Measurements from ENCODE around the gene IFNGR1.
"Not testable (repeated sequence)": the region's sequence is repeated elsewhere in the genome, so short reads cannot be mapped to it uniquely, and the experiment has no call there.

The IFNGR1 gene

DNA sequence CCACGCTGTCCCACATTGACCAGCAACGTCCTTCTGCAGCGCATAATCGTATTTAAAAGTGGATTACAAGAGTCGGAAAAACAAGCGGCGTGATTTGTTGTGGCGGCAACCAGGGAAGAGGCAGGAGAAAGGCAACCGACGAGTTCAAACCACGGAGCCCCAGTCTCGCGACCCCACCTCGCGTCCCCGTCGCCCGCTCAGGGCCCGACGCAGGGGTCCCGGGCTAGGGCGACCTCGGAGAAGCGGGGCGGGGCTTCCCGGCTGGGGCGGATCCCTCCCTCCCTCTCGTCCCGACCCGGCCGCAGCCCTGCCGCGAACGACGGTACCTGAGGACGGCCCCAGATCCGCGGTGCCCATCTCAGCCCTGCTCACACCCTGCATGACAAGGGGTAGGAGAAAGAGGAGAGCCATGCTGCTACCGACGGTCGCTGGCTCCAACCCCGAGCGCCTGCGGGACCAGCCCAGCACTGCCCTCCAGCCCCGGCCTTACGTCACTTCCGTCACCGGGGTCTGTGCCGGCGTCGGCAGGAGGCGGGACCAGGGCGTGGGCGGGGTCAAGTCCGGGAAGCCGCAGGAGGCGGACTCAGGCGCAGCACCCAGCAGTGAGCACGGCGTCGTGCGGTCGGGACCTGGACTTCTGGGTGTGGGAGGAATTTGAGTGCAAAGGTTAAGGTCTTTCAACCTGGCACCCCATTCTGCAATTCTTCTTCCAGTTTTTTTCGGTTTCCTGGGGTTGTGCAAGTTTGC is at the start of gene IFNGR1:
Gene IFNGR1 (minus strand): TSS at position 469 of the 747 bp plus-strand sequence. CDS start 58 bp downstream, at position 411.
- peak; percentile 98 for DNase-seq

DNA sequence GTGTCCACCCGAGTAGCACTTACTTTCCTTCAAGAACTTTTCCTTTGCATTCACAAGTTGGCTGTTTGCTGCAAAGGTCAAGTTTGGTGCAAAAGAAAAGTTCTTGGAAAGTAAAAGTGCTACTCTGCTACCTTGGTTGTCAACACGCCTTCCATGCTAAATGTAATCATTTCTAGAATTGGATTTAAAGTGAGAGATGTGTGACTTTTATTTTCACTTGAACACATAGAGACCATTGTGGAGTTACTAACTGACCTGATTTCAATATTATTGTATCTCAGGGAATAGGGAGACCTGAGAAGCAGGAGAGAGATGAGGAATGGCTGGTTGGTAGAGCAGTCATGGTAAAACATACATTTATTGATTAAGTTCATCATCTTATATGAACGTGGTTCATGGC is 49.7 kb upstream of the IFNGR1 start:
- no peak for DNase-seq

DNA sequence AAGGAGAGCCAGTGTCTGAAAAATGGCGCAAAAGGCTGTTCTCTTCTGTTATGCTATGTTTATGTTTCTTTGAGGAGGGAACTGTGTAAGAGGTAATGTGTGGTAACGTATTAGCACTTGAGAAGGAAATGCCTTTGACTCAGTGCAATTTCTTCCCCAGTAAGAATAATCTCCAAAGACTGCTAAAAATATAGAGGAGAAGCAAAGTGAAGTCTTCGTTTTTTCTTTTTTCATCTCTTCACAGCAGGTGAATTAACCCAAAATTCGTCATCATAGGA is 47.1 kb upstream of the IFNGR1 start:
- DNase-seq, result no peak

DNA sequence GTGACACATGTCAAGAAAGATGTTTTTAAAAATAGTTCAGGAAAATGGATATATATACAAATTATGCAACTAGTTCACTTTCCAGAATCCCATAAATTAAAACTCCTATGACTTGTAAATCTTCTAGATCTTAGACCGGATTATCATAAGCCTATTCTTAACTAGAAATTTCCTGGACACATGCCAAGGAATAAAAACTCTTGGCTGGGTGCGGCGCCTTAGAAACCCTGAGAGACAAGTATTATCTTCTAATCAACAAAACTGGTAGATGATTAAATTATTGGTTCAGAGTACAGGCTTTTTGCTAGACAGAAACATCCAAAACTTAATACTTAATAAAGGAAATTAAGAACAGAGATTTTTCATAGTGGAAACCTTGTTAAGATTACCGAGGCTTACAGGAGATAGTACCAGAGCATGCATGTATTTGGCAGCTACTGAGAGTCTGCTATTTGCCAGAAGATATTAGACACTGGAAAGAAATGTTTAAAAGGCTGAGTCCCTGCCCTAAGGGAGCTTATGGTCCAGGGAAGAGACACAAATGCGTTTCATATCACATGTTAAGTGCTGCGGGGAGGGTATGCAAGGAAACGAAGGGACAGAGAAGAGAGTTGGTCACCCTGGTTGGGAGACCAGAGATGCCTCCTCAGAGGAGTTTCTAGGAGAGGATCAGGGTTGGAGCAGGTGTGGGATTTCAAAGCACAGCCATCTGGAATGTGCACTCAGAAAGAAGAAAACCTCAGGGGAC is 46.5 kb upstream of the IFNGR1 start:
- DNase-seq, result no peak

DNA sequence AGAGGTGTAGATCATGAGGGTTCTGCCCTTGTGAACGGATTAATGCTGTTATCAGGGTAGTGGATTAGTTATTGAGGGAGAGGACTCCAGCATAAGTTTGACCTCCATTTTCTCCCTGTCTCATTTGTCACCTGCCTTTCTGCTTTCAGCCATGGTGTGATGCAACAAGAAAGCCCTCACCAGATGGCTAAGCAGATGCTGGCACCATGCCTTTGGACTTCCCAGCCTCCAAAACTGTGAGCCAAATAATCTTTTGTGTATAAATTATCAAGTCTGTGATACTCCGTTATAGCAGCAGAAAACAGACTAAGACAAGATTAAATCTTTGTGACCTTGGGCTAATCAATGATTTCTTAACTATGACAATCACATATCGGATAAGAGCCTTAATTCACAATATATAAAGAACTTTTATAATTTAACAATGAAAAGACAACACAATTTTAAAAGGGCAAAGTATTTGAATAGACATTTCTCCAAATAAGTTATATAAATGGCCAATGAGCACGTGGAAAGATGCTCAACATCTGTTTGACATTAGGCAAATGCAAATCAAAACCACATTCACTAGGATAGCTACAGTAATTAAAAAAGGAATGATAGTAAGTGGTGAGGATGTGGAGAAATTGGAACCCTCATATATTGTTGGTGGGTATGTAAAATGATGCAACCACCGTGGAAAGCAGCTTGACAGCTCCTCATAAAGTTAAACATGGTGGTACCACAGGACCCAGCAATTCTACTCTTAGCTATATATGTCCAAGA is 45.3 kb upstream of the IFNGR1 start:
- no peak for DNase-seq

DNA sequence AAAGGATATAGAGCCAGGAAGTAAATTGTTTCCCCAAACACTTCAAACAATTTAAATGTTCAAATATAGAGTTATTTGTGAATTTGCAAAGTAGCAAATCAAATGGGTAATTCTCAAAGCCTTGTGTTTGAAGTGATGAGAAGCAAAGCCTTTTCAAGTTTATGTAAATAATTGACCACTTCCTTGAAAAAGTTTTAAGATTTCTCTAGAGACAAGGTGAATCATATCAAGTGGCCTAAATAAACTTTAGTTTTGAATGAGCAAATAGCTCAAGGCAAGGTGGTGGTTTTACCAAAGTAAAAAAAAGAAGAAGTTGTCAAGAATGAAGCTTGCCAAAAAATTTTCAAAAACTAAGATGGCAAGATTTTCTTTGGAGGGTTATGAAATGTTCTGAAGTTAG is 42.6 kb upstream of the IFNGR1 start:
- no peak for DNase-seq

DNA sequence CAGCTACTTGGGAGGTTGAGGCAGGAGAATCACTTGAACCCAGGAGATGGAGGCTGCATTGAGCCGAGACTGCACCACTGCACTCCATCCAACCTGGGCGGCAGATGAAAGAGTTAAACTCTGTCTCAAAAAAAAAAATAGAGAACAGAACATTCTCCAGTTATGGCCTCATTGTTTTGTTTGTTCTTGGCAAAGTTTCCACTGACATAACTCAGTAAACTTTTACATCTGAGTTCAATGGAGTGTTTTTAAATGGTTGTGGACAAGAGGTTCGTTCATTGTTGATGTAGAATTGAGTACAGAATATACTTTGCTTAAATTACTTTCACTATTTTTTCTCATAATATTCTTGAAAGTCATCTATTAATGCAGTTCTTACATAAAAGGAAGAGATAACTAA is 42.2 kb upstream of the IFNGR1 start:
- no peak for DNase-seq

DNA sequence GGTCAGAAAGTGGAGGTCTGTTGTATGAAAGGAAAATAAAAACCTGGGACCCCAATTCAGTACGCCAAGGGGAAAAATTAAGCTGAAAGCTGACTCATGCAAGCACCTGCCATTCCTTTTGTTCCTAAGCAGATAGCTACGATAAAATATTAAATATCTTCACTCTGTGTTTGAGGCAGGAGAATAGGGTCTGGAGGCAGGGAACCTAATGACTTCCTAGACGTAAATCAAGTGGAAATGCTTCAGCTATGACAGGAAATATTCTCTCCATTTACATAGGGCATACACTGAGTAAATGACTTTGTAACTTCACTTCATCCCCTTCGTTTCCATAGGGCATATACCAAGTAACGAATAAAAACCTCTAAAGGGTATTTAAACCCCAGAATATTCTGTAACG is 41.0 kb upstream of the IFNGR1 start:
- DNase-seq, result no peak

DNA sequence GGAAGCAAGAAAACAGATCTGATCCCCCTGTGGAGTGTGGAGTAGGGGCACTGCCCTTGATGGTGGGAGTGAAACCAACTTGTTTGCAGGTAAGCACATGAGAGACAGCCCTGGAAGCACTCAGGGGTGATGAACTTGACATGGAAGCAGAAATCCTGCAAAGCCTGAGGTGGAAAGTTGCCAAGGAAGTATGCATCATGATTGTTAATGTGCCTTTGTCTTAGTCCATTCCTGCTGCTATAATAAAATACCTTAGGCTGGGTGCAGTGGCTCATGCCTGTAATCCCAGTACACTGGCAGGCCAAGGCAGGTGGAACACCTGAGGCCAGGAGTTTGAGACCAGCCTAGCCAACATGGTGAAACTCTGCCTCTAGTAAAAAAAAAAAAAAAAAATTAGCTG is 40.2 kb upstream of the IFNGR1 start:
- DNase-seq, result no peak

DNA sequence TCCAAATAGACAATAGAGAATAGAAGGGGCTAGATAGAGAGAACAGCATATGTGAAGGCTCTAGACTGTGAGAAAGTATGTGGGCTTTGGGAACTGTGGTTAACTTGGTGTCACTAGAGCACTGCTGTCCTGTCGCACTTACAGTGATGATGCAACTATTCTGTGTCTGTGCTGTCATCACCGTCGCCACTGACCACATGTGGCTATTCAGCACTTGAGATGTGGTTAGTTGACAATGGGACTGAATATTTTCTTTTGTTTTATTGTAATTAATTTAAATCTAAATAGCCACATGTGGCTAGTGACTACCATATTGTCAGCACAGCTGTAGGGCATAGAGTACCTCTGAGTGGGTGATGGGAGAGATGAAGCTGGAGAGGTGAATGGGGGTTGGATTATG is 39.0 kb upstream of the IFNGR1 start:
- DNase-seq, result no peak

DNA sequence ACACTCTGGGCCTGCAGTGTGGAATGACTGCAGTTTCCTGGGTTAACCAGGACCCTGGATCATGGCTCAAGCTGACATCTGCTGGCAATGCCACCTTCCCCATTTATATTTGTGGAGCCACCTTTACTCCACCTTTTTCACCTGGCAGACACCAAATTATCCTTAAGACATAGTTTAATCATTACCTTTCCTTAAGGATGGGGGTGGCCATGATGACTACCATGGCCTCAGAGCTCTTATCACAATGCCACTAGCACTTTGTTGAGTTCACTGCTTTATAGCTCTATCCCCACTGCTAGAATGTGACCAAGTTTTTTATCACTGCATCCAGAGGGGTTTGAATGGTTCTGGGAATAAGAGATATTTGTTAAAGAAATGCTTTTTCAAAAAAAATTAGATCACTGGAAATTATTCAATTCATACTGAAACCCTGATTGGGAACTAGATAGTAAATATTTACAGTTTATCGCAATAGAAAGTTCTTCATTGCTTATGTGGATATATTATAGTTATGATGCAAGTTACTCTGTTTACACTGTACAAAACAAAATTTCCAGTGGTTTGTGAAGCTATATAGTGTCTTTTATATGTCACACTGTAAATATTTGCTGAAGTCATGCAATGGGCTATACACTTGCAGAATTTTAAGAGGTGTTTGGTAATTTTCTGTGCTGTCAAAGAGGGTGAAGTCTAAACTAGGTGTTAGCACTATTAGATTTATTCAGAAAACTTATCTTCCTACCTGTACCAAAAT is 37.3 kb upstream of the IFNGR1 start:
- no peak for DNase-seq

DNA sequence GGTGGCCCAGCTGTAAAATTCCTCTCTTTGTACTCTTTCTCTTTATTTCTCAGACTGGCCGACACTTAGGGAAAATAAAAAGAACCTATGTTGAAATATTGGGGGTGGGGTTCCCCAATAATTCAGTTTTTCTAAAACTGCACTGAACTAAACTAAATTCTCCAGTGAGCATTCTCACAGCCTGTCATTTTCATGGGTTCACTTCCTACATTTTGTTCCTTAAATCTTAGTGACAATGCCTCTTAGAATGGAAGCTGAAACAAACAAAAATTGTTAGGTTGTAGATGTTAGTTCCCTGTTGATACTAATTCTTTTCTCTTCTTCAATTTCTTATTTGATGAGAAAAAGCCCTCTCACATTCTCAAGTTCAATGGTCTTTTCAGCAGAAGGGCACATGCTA is 35.8 kb upstream of the IFNGR1 start:
- DNase-seq, result no peak

DNA sequence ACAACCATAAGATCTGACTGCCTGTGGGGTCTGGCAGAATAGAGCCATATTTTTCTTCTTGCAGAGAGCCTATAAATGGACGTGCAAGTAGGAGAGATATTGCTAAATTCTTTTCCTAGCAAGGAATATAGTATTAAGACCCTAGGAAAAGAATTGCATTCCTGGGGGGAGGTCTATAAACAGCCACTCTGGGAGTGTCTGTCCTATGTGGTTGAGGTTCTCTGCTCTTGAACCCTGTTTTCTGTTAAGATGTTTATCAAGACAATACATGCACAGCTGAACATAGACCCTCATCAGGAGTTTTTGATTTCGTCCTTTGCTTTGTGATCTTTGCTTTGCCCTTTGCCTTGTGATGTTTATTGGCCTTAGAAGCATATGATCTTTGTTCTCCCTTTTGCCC is 35.2 kb upstream of the IFNGR1 start:
- not testable (repeated sequence) for DNase-seq

DNA sequence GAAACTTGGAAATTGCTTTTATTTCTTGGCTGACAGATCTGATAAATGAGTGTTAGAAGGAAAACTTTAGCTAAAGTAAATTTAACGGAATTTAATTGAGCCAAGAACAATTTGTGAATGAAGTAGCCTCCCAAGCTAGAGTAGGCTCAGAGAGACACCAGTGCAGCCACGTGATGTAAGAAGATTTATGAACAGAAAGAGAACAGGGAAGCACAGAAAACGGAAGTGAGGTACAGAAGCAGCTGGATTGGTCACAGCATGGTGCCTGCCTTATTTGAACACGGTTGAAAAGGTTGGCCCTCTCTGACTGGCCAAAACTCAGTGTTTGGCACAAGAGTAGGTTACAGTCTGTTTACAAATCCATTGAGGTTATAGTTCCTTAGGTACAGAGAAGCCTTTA is 29.5 kb upstream of the IFNGR1 start:
- DNase-seq, result no peak

DNA sequence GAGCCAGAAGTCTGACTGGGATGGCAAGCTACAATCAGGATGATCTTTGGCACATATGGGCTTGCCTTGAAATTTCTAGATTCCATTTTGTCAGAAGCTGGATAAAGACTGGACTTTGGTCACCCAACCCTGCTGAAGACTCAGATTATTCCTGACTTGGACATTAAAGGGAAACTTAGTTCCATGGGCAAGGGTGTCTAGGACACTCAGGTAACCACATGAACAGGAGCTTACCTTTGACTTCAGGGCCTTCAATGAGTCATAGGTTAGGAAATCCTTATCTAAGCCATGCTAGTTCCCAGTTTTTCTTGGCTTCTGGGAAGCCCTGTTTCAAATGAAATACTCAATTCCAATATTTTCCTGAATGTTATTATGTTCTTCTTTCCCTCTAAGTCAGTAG is 28.5 kb upstream of the IFNGR1 start:
- DNase-seq, result no peak

DNA sequence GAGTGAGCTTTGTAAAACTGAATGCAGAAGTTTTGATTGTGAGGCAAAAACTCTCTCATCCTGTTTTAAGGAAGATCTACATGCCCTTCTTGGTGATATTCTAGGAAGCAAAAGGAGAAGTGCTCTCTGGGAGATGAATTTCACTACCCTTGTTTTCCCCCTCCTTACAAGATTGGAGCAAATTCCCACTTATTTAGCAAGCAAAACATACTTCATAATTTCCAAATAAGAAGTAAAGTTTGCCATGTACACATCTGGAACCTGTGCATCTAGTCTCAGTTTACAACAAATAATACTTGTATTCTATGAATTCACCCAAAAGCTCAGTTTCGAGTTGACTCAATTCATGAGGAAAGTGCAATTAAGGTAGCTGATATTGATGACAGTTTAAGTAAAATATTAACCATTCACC is 27.6 kb upstream of the IFNGR1 start:
- no peak for DNase-seq

DNA sequence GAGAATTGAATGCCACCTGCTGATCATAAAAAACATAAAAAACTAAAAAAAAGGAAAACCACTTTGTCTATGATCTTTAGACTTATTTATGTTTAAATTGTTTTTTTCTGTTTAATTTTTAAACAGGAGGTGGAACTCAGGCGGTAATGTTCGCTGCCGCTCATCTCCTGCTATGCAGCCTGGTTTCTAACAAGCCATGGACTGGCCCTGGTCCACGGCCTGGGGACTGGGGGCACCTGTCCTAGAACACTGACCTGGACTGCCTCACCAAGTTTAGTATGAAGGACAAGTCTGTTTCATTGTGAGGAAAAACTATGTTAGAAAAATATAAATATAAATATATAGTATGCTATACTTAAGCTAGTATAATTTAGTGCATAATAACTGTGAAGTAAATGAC is 27.0 kb upstream of the IFNGR1 start:
- no peak for DNase-seq

DNA sequence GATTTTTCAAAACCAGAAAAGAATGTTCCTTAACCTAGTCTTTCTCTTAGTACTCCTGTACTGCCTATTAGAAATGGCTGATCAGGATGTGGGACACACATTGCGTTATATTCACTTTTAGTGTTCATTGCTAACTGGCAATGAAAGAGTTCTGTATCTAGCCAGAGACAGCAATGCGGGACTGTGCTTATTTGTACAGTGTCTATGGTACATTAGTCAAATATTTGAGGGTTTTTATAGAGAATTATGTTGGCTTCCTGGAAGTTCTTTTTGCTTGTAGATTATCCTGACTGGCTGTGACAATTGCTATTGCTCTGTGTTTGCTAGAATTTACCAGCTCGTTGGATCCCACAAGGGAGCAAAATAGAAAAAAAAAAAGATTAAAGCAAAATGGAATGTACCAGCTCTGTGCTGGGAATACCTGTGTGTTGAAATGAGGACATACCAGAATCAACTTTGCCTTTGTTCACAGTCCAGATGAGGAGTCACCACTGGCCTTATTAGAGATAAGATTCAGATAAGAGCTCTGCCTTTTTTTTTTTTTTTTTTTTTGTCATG is 22.4 kb upstream of the IFNGR1 start:
- DNase-seq, result no peak

DNA sequence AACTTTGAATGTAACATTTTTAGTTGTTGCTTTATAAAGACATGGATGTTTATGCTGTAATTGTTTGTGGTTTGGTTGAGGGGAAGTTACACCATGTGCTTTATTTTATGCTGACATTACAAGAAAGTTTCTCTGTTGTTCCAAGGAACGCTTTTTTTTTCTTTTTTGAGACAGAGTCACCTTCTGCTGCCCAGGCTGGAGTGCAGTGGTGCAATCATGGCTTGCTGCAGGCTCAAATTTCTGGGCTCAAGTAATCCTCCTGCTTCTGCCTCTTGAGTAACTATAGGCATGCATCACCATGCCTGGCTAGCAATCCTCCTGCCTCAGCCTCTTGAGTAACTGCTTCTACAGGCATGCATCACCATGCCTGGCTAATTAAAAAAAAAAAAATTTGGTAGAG is 21.0 kb upstream of the IFNGR1 start:
- no peak for DNase-seq

DNA sequence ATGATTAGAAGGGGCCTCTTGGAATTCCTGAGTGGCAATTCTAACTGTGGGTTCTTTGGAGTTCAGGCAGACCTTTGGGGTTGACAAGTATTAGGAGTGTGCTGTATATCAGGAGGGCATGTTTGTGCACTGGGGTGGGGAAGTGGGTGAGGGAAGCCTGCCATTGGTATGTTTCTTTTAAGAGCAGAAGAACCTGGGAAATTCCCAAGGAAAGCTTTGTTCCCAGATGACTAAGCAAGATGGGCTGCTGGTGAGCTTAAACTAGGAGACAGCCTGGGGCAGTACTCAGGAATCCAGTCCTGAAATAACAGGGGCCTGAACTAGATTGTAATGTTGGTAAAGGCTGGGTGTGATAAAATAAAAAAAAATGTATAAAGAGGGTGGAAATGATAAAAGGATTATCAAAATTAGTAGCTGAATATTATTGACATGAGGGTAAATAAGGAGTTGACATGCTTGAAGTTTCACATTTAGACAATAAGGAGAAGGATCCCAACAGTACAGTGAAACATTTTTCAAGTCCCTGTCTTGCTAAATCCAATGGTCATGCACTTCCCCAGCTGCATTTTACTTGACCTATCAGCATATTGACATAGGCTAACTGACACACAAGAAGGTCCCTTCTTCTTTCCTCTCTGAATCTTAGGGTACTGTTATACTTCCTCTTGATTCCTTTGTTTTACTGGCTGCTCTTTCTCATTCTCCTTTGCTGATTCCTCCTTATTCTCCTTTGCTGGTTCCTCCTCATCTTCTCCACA is 18.4 kb upstream of the IFNGR1 start:
- DNase-seq, result no peak

DNA sequence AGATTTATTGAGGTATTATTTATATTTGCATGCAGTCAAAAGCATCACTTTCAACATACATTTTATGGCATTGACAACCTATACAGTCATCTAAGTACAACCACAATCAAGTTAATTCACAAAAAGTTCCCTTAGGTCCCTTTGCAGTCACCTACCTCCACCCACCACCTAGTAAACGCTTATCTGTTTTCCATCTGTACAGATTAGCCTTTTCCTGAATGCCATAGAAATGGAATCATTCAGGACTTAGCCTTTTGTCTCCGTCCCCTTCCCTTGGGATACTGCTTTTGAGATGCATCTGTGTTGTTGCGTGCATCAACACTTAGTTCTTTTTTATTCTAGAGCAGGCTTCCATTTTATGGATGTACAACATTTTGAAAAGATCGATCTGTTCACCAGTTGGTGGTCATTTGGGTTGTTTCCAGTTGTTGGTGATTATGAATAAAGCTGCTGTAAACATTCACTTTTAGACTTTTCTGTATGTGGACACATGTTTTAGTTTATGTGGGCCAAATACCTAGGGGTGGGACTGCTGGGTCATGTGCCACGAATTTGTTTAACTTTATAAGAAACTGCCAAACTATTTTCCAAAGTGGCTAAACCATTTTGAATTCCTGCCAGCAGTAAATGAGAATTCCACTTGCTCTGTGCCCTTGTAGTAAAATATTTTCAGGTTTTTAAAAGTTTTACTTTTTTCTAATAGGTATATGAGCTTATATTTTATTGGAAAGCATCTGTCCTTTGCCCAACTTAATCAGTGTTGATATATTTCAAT is 17.6 kb upstream of the IFNGR1 start:
- DNase-seq, result no peak

All from CD4-positive, alpha-beta T cell treated with Interleukin-6 for 4 hours (primary cell).